ENCODE data around the gene NAV2. TPM values are rescaled to one million over a fixed set of nuclear protein-coding genes. Genes with fewer than 3 reads are reported as not detected.
"Not testable (repeated sequence)": the region's sequence is repeated elsewhere in the genome, so short reads cannot be mapped to it uniquely, and the experiment has no call there.

Gene NAV2
- total RNA-seq, 4 donors from 2014 or later = 9.1 to 34.7 (median 22.2) TPM

GRCh38 chr11:20127671-20128527, 415.3 kb downstream of the NAV2 start:
- WGBS = 76% methylated on average over 13 of the region's 16 CpGs

GRCh38 chr11:20128528-20128825, 415.8 kb downstream of the NAV2 start:
- peaks cover 11% of the 10 kb centered on the region for H3K4me1 ChIP-seq
- not testable (repeated sequence) for H3K27me3 ChIP-seq; H3K9me3 ChIP-seq; H3K36me3 ChIP-seq; DNase-seq (ENCODE audit: low spot score in 2 of 2); H3K27ac ChIP-seq; H3K4me3 ChIP-seq
- WGBS = 86% methylated on average over 7 of the region's 7 CpGs

More at GRCh38 chr11:20127671-20128527, 415.3 kb downstream of the NAV2 start:
- peaks cover 11% of the 10 kb centered on the region for H3K4me1 ChIP-seq
- no peaks in the 10 kb centered on the region for H3K27me3 ChIP-seq
- H3K9me3 ChIP-seq = no peaks in the 10 kb centered on the region
- no peaks in the 10 kb centered on the region for H3K36me3 ChIP-seq
- no peak overlapping the region for H3K4me3 ChIP-seq
- no peak overlapping the region for H3K27ac ChIP-seq
- no peak for TF ChIP-seq EP300 (IDR thresholded peaks at IDR 0.05)
- no peak for TF ChIP-seq POLR2A (IDR thresholded peaks at IDR 0.05)
- peak; percentile 49 to 74 for TF ChIP-seq CTCF (IDR thresholded peaks at IDR 0.05)
- DNase-seq (ENCODE audit: low spot score in 2 of 2) = peak in 1 of 2 donors; percentile 81

GRCh38 chr11:20129665-20130064, 417.0 kb downstream of the NAV2 start:
- 73% methylated on average over 4 of the region's 4 CpGs for WGBS
- no peak for TF ChIP-seq POLR2A (IDR thresholded peaks at IDR 0.05)
- TF ChIP-seq POLR2AphosphoS5 (IDR thresholded peaks at IDR 0.05) = no peak
- TF ChIP-seq CTCF (IDR thresholded peaks at IDR 0.05) = no peak
- no peak for TF ChIP-seq EP300 (IDR thresholded peaks at IDR 0.05)
- Histone ChIP-seq H3K27me3 (peaks cover 4% of the 10 kb centered on the region), H3K36me3 (no peaks in the 10 kb centered on the region), H3K4me1 (peaks cover 11% of the 10 kb centered on the region), H3K27ac (no peak overlapping the region), H3K9me3 (no peaks in the 10 kb centered on the region), H3K4me3 (no peak overlapping the region)
- no peak for DNase-seq (ENCODE audit: low spot score in 2 of 2)

- TF ChIP-seq EP300 (IDR thresholded peaks at IDR 0.05) (no peak), POLR2AphosphoS5 (IDR thresholded peaks at IDR 0.05) (no peak), POLR2A (IDR thresholded peaks at IDR 0.05) (no peak), CTCF (IDR thresholded peaks at IDR 0.05) (peak; percentile 60 to 78)
- H3K36me3 ChIP-seq = no peaks in the 10 kb centered on the region
- H3K27me3 ChIP-seq = peaks cover 4% of the 10 kb centered on the region
- H3K27ac ChIP-seq = no peak overlapping the region
- 18% methylated on average over 29 of the region's 51 CpGs for WGBS
- peak in 1 of 2 donors; percentile 85 for DNase-seq (ENCODE audit: low spot score in 2 of 2)
- peak overlapping the region; percentile 51 for H3K4me3 ChIP-seq
- H3K4me1 ChIP-seq = peaks cover 11% of the 10 kb centered on the region
- H3K9me3 ChIP-seq = no peaks in the 10 kb centered on the region
These were observed 419.4 kb downstream of the NAV2 start for GRCh38 chr11:20131788-20132666.

GRCh38 chr11:20132667-20133039, 420.0 kb downstream of the NAV2 start:
- TF ChIP-seq POLR2A (IDR thresholded peaks at IDR 0.05) (no peak), EP300 (IDR thresholded peaks at IDR 0.05) (no peak), CTCF (IDR thresholded peaks at IDR 0.05) (no peak), POLR2AphosphoS5 (IDR thresholded peaks at IDR 0.05) (no peak)
- peak overlapping the region; percentile 51 for H3K4me3 ChIP-seq
- 37% methylated on average over 8 of the region's 8 CpGs for WGBS
- no peaks in the 10 kb centered on the region for H3K36me3 ChIP-seq
- peaks cover 11% of the 10 kb centered on the region for H3K4me1 ChIP-seq
- DNase-seq (ENCODE audit: low spot score in 2 of 2) = no peak
- H3K27me3 ChIP-seq = peaks cover 4% of the 10 kb centered on the region
- no peaks in the 10 kb centered on the region for H3K9me3 ChIP-seq
- H3K27ac ChIP-seq = no peak overlapping the region
